ENCODE results near the gene SDK1.

Gene SDK1

GRCh38 chr7:3336042-3336665 lies 35.1 kb downstream of the SDK1 start:
- peak; percentile 54 for DNase-seq

- DNase-seq = no peak
Measured at GRCh38 chr7:3338161-3338560, 37.1 kb downstream of the SDK1 start.

DNA sequence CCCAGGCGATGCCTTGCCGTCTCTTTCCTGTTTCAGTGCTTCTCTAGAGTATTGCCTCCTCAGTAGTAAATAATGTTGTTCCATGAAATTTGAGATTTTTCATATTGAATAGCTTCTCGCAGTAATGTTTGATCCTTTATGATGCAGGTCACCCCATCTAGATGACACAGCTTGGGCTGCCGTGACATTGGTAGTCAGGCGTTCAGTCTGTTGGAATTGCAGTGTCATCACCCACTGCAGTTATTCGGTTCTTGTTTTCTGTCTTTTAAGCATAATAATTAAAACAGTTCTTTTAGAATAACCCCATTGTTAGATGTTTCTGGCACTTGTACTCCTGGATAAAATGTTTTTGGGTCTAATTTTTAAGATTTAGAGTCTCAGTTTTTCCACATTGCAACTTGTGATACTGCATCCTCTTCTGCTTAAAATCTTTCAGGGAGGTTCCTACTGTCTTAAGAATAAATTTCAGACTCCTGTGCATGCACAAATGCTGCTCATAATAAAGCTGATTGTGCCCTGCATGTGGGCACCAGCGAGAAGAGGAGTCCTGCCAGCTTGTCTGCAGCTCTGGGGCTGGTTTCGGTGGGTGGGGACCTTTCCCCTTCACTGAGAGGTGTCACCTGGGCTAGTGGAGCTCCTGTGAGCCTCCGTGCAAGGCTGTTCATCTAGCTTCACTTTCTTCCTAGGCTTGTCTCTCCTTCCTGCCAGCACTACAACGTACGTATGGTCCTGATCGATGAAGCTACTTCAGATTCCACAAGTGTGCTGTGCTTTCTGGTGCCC lies 44.8 kb downstream of the SDK1 start:
- DNase-seq = no peak

DNA sequence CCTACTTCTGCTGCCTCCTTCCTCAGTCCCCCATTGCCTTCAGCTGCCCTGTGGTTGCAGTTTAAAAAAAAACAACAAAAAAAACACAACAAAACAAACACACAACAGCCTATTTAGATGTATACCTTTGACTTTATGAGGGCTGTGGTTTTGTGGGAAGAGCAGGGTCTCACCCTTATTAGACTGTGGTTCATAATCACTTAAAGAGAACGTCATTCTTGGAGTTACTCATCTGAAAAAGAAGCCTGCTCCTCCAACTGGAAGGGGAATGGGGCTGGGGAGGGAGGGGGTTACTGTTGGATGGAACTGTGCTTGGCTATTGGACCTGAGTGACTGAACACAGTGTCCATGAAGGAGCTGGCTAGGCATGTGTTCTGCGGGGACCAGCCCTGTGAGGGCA lies 48.1 kb downstream of the SDK1 start:
- no peak for DNase-seq

DNA sequence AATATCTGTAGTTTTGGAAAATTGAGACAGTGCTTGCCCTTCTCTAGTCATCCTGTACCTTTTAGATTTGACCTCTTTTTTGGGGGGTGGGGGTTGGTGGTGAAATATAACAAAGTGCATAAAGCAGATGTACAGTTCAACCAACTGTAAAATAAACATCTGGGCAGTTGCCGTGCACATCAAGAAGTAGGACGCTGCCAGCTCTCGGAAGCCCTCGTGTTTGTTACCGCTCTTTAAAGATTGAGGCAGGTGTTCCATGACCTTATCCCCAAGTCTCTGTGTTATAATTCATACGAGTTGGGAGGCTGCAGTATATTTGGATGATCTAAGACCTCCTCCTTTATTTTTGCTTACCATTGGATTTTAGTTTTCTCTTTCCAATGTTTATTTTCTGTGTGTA lies 55.1 kb downstream of the SDK1 start:
- no peak for DNase-seq

DNA sequence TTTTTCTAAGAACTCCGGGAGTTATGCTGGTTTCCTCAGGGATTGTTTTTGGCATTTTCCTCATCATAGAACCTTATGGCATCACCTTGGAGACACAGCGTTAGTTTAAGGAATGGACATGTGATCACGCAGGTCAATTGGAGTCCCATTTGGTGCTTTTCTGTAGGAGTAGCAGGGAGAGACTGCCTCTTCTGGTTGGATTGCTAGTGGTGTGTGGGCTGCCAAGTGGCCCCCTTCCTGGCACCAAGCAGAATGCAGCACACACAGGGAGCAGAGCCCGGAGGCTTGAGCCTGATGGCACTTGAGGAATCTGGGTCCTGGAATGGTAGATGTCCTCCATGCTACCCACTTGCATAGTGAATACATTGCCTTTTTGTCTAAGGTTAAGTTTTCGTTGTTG lies 57.9 kb downstream of the SDK1 start:
- no peak for DNase-seq

GRCh38 chr7:3367261-3367660 lies 66.2 kb downstream of the SDK1 start:
- no peak for DNase-seq

- peak; percentile 76 for DNase-seq
Measured at GRCh38 chr7:3370068-3370830, 69.2 kb downstream of the SDK1 start.

- DNase-seq = peak; percentile 8
Measured at GRCh38 chr7:3370921-3371320, 69.9 kb downstream of the SDK1 start.

DNA sequence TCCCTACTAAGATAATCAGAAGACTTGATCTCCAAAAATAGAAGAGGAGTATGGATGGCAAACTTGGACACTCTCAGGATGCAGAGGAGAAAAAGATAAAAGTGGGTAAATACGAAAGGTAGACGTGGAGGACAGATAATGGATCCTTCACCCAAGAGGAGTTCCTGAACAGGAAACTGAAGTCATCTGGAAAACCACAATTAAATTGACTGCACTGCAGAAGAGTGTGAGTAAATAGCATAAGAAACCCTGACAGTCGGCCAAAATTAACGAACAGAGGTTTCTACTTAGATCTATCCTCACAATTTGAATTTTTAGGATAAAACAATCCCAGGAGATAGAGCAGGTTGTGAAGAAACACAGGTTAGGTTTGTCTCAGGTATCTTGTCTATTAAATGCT lies 70.5 kb downstream of the SDK1 start:
- no peak for DNase-seq

- DNase-seq = no peak
Measured at GRCh38 chr7:3374239-3374638, 73.2 kb downstream of the SDK1 start.

DNA sequence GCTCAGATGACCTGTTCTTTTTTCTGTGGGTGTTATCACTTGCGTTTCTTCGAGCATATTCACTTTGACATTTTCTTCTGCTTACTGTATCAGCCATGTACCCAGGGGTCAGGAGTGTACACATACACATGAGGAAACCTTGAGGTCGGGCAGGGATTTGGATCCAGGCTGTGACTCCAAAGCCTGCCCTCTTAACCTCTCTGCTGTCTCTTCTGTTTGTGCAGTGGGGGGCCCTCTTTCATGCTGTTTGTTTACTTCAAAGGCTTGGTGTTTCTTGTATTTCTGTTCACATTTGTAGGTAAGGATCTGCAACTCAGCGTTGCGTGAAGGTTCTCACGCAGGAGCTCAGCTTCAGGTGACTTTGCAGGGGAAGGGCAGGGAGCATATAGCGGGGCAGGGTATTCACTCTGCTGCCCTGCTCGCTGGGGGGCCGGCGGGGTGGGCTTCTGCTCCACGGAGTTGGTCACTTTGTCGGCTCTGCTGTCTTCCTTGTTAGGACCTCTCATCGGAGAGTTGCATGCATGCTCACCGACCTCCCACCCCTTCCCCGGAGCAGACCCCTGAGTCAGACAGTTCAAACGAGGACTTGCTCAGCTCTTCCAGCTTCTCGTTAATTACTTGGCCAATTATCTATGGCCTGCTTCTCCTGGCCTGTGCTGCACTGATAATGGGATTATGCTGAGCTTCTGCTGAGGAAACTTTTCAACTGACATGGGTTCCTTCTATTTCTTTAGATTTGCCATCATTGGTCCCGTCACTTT lies 77.5 kb downstream of the SDK1 start:
- DNase-seq = no peak

DNA sequence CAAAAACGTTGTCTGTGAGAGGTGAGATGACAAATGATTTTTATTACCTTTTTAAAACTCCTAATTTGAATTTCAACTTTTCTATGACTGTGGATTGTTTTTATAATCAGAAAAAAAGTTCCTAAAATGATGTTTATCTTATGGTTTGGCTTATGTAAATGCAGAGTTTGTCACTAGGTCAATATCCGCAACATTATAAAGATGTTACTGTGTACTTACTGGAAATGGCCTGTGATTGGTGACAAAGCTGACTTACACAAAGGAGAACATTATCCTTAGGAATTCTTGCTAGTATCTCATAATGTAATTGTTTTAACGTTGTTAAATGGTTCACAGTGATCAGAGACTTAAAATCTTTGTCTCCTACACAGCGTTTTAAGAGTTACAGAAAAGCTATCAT lies 79.0 kb downstream of the SDK1 start:
- DNase-seq = no peak

- no peak for DNase-seq
Measured at GRCh38 chr7:3380886-3381685, 80.0 kb downstream of the SDK1 start.

DNA sequence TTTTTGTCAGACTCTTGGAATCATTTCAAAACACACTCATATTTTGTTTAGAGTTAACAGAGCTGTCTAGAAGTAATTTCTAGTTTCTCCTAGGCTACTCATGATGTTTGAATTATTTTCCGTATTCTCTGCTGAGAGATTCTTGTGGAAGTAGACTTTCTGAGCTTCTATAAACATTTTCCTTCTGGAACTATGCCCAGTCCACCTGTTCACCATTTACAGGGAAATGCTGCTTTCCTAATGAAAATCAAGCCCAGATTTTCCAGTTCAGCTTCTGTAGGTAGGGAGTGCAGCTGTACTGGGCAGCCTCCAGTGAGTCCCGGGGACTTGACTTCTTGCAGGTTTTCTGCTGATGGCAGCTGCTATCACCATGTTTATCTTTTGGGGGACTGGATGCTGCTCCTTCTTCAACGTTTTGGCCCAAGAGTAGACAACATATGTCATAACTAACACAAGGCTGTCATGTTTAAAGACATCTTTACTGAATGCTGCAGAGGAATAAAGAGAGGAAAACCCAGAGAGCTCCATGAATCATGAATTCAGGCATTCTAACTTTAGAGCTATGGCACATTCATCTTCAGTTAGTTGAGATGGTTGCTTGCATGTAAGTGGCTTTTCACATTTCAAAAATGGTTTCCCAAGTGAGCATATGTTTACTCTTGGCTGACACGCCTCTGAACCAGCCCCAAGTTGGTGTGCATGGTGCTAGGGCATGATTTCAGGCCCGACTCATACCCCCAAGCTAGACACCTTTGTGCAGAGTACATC lies 85.6 kb downstream of the SDK1 start:
- no peak for DNase-seq

- DNase-seq = no peak
Measured at GRCh38 chr7:3393862-3394261, 92.8 kb downstream of the SDK1 start.

- no peak for DNase-seq
Measured at GRCh38 chr7:3397324-3397723, 96.3 kb downstream of the SDK1 start.

- DNase-seq = peak; percentile 6
Measured at GRCh38 chr7:3399858-3400257, 98.8 kb downstream of the SDK1 start.

DNA sequence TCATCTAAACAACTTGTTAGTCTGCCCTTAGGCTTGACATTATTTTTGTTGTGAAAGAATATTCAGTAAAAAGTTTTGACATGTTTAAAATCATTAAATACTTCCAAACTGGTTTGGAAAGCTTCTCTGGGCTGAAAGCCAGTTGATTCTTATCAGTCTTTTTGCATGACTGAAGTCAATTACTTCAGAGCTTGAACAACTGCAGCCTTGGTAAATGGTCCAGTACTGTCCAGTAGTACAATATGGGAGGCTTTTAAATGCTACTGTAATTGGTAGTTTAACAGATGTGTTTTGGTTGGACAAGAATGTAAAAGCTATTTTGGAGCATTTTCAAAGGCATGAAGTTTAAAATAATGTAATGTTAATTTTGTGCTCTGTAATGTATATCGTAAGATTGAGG lies 103.4 kb downstream of the SDK1 start:
- DNase-seq = no peak

- peak; percentile 11 for DNase-seq
Measured at GRCh38 chr7:3408814-3409595, 108.0 kb downstream of the SDK1 start.

DNA sequence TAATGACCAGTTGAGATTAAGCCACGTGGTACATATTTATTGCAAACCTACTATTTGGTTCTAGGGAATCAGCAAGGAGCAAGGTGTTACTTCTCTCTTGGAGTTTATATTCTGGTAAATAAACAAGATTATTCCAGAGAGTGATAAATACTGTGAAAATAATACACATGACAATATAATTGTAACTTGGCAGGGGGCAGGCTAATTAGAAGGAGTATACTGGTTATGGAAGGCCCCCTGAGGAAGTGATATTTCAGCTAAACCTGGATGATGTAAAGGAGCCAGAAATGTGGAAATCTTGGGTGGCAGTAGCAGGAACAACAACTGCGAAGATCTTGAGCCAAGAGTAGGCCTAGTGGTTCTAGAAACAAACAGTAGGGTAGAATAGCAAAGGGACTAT lies 111.8 kb downstream of the SDK1 start:
- no peak for DNase-seq

All from NCI-H345 (cell line).